ENCODE results near the gene CEP170B.

The CEP170B gene

GRCh38 chr14:104868060-104868740 lies 3.1 kb downstream of the CEP170B start:
- no peak for DNase-seq

GRCh38 chr14:104868811-104869572 lies 3.9 kb downstream of the CEP170B start:
- DNase-seq, result no peak

GRCh38 chr14:104869669-104870367 lies 4.8 kb downstream of the CEP170B start:
- DNase-seq, result no peak

GRCh38 chr14:104870368-104871144 lies 5.5 kb downstream of the CEP170B start:
- DNase-seq, result no peak

GRCh38 chr14:104871145-104871655 lies 6.1 kb downstream of the CEP170B start:
- no peak for DNase-seq

GRCh38 chr14:104871656-104872468 lies 6.8 kb downstream of the CEP170B start:
- DNase-seq, result no peak

- DNase-seq, result no peak
These were observed 7.6 kb downstream of the CEP170B start for GRCh38 chr14:104872469-104873341.

- no peak for DNase-seq
These were observed 8.4 kb downstream of the CEP170B start for GRCh38 chr14:104873380-104874055.

GRCh38 chr14:104874110-104874531 lies 9.1 kb downstream of the CEP170B start:
- DNase-seq, result no peak

- DNase-seq, result no peak
These were observed 9.7 kb downstream of the CEP170B start for GRCh38 chr14:104874571-104875411.

- no peak for DNase-seq
These were observed 10.3 kb downstream of the CEP170B start for GRCh38 chr14:104875412-104875751.

GRCh38 chr14:104875811-104876210 lies 10.7 kb downstream of the CEP170B start:
- no peak for DNase-seq

GRCh38 chr14:104876251-104876699 lies 11.2 kb downstream of the CEP170B start:
- DNase-seq, result no peak

GRCh38 chr14:104877066-104877805 lies 12.2 kb downstream of the CEP170B start:
- no peak for DNase-seq

- DNase-seq, result no peak
These were observed 12.9 kb downstream of the CEP170B start for GRCh38 chr14:104877806-104878550.

- no peak for DNase-seq
These were observed 13.5 kb downstream of the CEP170B start for GRCh38 chr14:104878582-104878981.

GRCh38 chr14:104879201-104879982 lies 14.3 kb downstream of the CEP170B start:
- DNase-seq, result no peak

Measured in activated gamma-delta T cell (primary cell).